GOT3 (cell line): ENCODE measurements around the gene DMBT1.
A peak's percentile ranks its signal among the peaks of the same experiment; 100 is the strongest.

ENCODE experiments used
- DNase-seq: peaks from one replicate; lab custom pipeline; 2025; ENCODE audit warnings: mixed read lengths; lab: John Stamatoyannopoulos, UW

The DMBT1 gene

GRCh38 chr10:122646511-122647382 lies 86.2 kb downstream of the DMBT1 start:
- peak; percentile 4 for DNase-seq

DNA sequence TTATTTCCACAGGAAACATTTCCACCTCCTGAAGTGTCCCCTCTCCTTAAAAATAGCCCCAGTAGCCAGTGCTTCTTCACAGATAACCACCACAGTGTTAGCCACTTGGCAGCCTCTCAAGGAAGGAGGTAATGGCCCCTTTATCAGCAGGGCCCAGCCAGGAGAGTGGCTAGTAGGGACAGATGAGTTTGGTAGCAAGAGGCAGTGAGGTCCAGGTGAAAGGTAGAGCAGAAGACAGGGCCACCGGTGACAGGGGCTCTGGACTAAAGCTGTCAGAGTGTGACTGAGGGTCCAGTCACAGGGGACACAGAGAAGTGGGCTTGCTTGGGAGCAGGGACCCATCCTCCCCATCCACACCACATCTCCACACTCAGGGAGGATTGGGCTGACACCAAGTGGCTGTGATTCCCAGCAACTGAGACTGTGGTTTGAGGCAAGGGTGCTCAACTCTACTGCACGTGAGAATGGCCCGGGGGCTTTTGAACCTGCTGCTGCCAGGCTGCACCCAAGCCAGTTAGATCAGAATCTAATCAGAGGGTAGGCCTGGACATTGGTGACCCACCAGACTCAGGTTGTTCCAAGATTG lies 86.9 kb downstream of the DMBT1 start:
- DNase-seq, result no peak

GRCh38 chr10:122648599-122649428 lies 88.3 kb downstream of the DMBT1 start:
- DNase-seq, result peak; percentile 3

- no peak for DNase-seq
Measured at GRCh38 chr10:122649903-122650302, 89.3 kb downstream of the DMBT1 start.

DNA sequence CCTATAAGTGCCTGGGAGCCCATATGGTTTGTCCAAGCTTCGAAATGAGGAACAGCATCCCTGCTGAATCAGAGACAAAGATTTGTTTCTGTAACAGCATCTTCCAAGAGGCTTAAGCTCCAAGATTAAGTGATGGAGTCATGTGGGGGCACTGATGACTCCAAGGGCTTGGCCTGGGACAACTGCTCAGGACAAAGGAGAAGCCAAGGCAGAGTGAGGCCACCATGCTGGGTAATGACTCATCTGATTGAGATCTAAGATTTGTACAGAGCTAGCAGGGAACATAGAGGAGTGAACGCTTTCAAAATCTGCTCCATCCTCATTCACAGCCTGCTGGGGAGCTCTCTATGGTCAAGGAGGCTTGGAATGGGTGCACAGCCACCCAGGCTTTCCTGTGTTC lies 89.8 kb downstream of the DMBT1 start:
- DNase-seq, result no peak

GRCh38 chr10:122655524-122656307 lies 95.2 kb downstream of the DMBT1 start:
- DNase-seq, result no peak

GRCh38 chr10:122656308-122656705 lies 95.8 kb downstream of the DMBT1 start:
- DNase-seq, result no peak

- no peak for DNase-seq
Measured at GRCh38 chr10:122656741-122657140, 96.2 kb downstream of the DMBT1 start.

DNA sequence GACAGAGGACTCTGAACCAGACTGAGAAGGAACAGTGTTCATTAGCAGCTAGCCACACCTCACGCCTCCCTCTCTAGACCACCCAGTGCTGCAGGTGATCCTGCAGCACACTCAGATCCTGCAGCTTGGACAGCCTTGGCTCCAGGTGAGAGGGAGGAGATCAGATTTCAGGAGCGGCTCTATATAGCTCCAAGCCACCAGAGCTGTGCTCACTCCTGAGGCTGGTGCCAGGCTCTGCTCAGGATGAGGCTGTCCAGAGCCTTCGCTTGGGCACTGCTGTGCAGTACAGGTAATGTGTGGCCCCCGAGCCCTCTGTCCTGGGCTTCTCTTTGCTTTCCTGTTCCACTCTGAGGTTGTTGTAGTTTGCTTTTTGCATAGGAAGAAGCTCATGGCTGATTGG lies 96.7 kb downstream of the DMBT1 start:
- DNase-seq, result no peak

DNA sequence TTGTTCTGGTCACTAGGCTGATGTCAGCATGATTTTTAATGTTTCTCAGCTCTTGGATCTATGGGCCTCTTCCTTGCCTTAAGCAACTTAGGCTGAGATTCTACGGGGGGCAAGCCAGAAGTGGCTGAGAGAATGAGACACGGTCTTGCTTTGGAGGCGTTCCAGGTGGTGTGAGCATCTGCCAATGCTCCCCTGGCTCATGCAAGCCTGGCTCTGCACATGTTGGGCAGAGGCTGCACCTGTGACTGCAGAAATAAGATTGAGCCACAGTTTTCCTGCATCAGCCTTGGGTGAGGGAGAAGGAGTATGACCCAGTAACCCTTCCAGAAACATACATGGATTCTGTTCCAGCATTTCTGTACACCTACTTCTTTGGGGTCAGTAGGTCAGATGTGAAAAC lies 97.2 kb downstream of the DMBT1 start:
- no peak for DNase-seq

GRCh38 chr10:122658356-122659049 lies 97.9 kb downstream of the DMBT1 start:
- no peak for DNase-seq

DNA sequence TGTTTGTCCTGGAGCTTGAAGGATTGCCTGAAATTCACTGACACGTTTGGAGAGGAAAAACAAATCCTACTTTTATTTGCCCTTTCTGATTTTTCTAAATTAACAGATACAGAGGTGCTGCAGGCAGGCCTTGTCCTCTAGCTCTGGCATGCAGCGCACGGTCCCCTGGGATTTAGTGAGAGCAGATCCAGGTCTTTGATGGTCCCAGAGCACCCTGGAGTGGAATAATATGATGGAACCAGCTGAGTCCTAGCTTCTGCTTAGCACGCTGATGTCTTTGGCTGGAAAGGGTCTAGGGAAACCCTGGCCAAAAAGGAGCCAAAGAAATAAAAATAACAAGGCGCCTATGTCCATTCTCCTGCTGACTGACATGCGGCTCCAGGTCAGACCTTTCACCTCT lies 98.6 kb downstream of the DMBT1 start:
- DNase-seq, result no peak

- no peak for DNase-seq
Measured at GRCh38 chr10:122659651-122660050, 99.1 kb downstream of the DMBT1 start.

DNA sequence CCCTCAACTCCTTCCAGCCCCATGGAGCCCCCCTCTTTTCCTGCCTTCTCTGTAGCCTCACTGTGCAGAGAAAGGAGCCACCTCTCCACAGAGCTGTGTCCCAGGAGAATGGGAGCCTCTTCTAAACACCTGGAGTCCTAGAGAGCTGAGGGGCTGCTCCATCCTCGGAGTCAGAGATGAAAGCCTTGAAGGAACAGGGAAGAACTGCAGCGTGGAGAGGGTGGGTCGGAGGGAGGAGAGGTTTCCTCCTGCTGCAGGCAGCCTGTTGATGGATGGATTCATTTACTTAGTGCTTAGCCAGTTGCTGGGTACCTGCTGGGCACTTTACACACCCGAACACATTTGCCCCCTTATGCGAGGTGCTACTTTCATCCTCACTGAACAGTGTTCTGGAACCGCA lies 100.1 kb downstream of the DMBT1 start:
- DNase-seq, result no peak

- no peak for DNase-seq
Measured at GRCh38 chr10:122662231-122662630, 101.7 kb downstream of the DMBT1 start.

DNA sequence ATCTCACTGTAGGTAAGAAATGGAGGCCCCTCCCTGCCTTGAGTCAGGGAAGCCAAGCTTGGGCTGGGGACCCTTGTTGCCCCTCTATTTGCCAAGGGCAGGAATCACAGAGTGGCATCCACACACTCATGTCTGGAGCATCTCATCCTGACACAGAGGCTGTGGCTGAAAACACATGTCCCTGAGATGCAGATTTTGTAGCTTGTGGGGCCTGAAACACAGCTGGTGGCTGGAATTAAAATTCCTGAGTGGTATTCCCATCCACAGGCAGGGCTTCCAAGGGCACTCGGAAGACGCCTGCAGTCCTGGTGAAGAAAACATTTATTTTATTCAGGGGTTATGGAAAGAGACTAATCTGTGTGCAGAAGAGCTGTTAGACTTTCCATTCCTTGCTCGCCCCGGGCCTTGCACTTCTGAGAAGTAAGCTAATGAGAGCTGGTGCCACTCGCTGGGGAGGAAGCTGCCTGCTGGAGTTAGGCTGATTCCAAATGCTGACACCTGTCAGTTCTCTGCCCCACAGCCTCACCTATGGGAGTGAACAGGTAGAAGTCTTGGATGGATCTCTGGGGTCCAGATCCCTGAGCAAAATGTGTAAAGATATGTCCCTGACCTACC lies 103.1 kb downstream of the DMBT1 start:
- DNase-seq, result no peak

- DNase-seq, result no peak
Measured at GRCh38 chr10:122664501-122664900, 103.9 kb downstream of the DMBT1 start.

DNA sequence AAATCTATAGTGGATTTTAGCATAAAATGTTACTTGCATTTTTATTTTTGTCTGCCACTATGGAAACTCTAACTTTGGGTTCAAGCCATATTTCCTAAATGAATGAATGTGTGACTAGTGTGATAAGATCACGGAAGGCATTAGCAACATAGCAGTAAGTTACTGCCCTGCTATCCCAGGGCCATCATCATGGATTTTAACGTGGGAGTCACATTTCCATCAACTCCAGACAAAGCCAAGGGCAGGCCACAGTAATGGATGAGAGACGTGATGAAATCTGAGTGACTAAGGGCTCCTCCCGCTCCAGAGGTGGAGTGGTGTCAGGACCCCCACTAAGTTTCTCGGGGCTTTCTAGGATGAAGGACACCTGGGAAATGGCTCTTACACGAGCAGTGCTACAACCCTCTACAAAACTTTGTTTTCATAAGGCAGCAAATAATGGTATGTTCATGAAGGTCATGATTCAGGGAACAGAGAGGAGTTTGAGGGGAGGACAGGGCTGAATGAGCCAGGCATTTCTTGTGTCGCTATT lies 104.8 kb downstream of the DMBT1 start:
- DNase-seq, result no peak

DNA sequence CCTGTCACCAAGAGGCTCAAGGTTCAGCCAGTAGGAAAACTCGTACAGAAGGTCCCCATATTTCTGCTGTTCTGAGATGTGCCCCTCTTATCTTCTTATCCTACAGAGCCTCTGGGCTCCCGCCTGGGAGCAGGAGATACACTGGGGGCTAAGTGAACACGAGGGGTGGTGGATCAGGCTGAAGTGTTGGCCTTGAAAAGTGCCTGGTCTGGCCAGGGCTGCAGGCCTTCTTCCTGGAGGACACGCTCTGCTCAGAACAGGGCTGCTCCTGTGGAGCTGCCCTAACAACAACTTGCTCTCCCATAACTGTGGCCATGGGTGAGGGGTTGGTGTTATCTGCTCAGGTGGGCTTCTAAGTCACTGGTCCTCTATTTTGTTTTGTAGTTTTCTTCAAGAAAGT lies 105.4 kb downstream of the DMBT1 start:
- DNase-seq, result no peak

DNA sequence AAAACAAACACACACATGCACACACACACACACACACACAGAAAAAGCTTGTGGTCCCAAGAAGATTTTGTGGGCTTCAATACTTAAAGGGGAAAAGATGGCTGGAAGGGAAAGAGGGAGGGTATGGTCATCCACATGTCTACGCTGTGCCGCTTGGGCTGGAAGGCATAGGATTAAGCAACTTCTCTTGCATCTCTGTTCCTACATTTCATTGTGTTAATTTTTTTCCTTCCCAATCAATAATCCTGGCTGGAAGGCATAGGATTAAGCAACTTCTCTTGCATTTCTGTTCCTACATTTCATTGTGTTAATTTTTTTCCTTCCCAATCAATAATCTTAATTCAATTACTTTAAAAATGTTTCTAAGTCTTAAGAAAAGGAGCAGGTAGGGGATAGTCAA lies 108.5 kb downstream of the DMBT1 start:
- DNase-seq, result no peak

- DNase-seq, result no peak
Measured at GRCh38 chr10:122669842-122670241, 109.3 kb downstream of the DMBT1 start.
